GM13976 (cell line): ENCODE results near the gene KRTAP12-3.

Experiments used
- DNase-seq: peaks from one replicate; pipeline ENCODE4 v3.0.0; 2012; ENCODE audit warnings: low spot score
- in situ Hi-C: fragments of 300-500 bp; cut with MboI; formaldehyde crosslinking; loops from one replicate; pipeline ENCODE4 v1.12.0; 2022; ENCODE audit warnings: low sequenced_read_pairs, mixed read lengths, inconsistent platforms; ENCODE audit not compliant: unreplicated experiment
- TF ChIP-seq, protein P1 (sequence below): IDR thresholded peaks from 2 replicates; pipeline ENCODE4 v1.5.1; 2012; ENCODE audit warnings: borderline replicate concordance, mild to moderate bottlenecking; ENCODE audit not compliant: insufficient read depth; ENCODE audit errors: extremely low read depth, missing control alignments, control extremely low read depth

The KRTAP12-3 gene

DNA sequence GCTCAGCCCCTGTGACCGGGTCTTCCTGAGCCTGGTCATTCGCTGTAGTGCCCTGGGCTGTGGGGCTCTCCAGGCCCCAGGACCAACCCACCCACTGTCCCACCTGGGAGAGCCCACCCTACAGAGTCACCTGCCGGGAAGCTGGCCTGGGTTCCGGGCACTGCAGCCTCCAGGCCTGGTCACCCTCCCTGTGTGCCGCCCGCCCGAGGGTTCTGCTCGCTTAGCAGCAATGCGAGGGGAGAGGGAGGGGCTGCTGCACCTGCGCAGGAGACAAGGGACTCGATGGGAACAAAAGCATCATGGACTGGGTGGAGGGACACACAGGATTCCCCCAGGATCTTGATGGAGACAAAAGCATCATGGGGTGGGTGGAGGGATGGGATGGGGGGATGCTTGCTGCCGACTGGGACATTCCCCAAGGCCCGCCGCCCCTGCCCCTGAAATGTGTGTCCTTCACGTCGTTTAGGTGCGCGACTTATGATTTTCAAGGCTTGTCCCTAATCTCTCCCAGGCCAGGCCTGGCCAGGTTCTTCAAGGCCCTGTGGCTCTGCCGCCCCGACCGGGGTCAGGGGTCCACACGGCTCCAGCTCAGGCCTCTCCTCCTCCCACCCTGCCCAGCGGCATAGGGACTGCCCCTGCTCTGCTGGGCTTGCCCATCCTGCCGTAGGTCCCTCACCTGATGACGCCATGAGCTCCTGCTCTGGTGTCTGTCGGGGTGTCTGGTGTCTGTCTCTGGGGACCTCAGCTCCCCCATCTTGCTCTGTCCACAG is 44.2 kb upstream of the KRTAP12-3 start:
- in situ Hi-C loops, result no loop called here
- no peak for DNase-seq
- TF ChIP-seq, protein P1, sequence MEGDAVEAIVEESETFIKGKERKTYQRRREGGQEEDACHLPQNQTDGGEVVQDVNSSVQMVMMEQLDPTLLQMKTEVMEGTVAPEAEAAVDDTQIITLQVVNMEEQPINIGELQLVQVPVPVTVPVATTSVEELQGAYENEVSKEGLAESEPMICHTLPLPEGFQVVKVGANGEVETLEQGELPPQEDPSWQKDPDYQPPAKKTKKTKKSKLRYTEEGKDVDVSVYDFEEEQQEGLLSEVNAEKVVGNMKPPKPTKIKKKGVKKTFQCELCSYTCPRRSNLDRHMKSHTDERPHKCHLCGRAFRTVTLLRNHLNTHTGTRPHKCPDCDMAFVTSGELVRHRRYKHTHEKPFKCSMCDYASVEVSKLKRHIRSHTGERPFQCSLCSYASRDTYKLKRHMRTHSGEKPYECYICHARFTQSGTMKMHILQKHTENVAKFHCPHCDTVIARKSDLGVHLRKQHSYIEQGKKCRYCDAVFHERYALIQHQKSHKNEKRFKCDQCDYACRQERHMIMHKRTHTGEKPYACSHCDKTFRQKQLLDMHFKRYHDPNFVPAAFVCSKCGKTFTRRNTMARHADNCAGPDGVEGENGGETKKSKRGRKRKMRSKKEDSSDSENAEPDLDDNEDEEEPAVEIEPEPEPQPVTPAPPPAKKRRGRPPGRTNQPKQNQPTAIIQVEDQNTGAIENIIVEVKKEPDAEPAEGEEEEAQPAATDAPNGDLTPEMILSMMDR, result no peak

- in situ Hi-C loops, result no loop called here
- no peak for DNase-seq
- TF ChIP-seq, protein P1, result no peak
These were observed 43.5 kb upstream of the KRTAP12-3 start for GRCh38 chr21:44614161-44614631.

DNA sequence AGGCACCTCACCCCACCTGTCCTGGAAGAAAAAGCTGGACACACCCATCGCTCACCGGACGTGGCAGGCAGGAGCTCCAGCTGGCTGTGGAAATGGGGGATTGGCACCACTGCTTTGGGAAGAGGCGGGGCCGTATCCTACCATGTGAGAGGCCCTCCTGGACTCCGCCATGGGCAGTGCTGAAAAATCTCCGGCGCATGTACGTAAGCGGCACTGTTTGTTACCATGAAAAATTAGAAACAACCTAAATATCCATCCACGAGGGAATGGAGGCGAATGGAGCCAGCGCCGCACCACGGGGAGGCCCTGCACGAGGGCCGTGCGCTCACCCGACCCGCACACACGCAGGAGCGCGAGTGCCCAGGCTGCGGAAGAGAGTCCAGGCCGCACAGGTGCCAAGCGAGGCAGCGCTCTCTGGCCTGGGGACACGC is 42.8 kb upstream of the KRTAP12-3 start:
- TF ChIP-seq, protein P1, result no peak

GRCh38 chr21:44615466-44615865 is 42.3 kb upstream of the KRTAP12-3 start:
- TF ChIP-seq, protein P1, result no peak
- DNase-seq, result no peak
- in situ Hi-C loops, result no loop called here

More for the DNA sequence above, 42.8 kb upstream of the KRTAP12-3 start:
- in situ Hi-C loops, result no loop called here
- DNase-seq, result no peak

- in situ Hi-C loops, result no loop called here
- TF ChIP-seq, protein P1, result no peak
- DNase-seq, result no peak
These were observed 41.7 kb upstream of the KRTAP12-3 start for GRCh38 chr21:44615911-44616590.

DNA sequence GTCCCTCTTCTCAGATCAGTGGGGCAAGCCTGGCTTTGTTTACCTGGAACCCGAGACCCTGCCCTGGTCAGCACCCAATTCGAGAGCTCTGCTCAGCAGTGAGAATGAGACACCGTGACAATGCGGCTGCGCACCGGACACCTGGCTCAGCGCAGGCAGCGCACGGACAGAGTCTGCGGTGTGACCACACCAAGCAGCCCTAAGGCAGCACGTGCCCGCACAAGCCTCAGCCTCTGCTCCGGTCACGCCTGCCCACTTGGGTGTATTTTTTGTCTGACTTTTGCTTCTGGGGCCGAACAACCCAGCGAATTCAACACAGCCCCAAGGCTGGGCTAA is 41.2 kb upstream of the KRTAP12-3 start:
- TF ChIP-seq, protein P1, result no peak
- in situ Hi-C loops, result no loop called here
- DNase-seq, result no peak
